Activated T-helper 2 cell treated with anti-CD3 and anti-CD28 coated beads, Interferon-gamma antibody, Interleukin-2, Interleukin-4, amounts not matched to agents 10 μg/mL and 5 μg/mL and 100 μg/mL, durations not matched to agents 14 hours and 24 hours and 36 hours (primary cell): Measurements from ENCODE around the gene ALKBH1. TPM values are rescaled to one million over a fixed set of nuclear protein-coding genes. Genes with fewer than 3 reads are reported as not detected.
"Not testable (repeated sequence)": the region's sequence is repeated elsewhere in the genome, so short reads cannot be mapped to it uniquely, and the experiment has no call there.

Experiments
- DNase-seq: peaks from one replicate; pipeline ENCODE4 v3.0.0; 2021; ENCODE audit warnings: low spot score
- H3K27ac Mint-ChIP-seq: one replicate; pipeline ENCODE4 v1.8.0; 2021; ENCODE audit warnings: mixed read lengths
- H3K27me3 Mint-ChIP-seq: one replicate; pipeline ENCODE4 v1.8.0; 2021; ENCODE audit warnings: low read depth, mixed read lengths
- H3K36me3 Mint-ChIP-seq: one replicate; pipeline ENCODE4 v1.8.0; 2021; ENCODE audit warnings: low read depth, mixed read lengths
- H3K4me1 Mint-ChIP-seq: one replicate; pipeline ENCODE4 v1.8.0; 2021; ENCODE audit warnings: low read depth, mixed read lengths
- H3K4me3 Mint-ChIP-seq: one replicate; pipeline ENCODE4 v1.8.0; 2021; ENCODE audit warnings: low read depth, mild to moderate bottlenecking, moderate library complexity, mixed read lengths
- H3K9me3 Mint-ChIP-seq: one replicate; pipeline ENCODE4 v1.8.0; 2021; ENCODE audit warnings: mixed read lengths
- intact Hi-C: fragments of 100-400 bp; cut with micrococcal nuclease; formaldehyde crosslinking; loops from one replicate; pipeline ENCODE4 v1.15.1; 2023
- total RNA-seq: library from RNA; stranded (reverse); gene quantifications from 2 replicates; pipeline ENCODE4 v1.2.3, GENCODE V29; 2022

Gene ALKBH1
- total RNA-seq, 1 donor from 2014 or later, result 15.3 TPM

DNA sequence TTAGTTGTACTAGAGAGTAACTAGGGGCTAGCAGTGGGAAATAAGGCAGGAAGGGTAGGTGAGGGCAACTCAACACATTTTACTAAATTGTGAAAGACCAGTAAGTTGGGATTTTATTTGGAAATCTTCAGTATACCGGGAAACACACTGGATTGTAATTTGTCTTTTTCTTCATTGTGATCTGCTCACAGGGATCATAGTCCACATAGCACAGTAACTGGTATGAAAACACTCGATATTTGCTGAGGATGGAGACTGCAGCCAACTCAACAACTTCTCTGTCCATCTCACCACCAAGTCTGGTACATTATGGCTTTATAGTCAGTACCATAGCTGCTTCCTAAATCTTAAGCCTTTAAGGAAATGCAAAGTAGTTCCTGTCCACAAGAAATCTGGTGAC lies 2.5 kb upstream of the ALKBH1 start:
- H3K4me3 Mint-ChIP-seq, result peak overlapping the region; percentile 37
- no peaks in the 10 kb centered on the region for H3K27me3 Mint-ChIP-seq
- peaks cover 39% of the 10 kb centered on the region for H3K4me1 Mint-ChIP-seq
- peaks cover 48% of the 10 kb centered on the region for H3K36me3 Mint-ChIP-seq
- intact Hi-C loops, result no loop called here
- DNase-seq, result no peak
- no peak overlapping the region for H3K27ac Mint-ChIP-seq
- H3K9me3 Mint-ChIP-seq, result no peaks in the 10 kb centered on the region

DNA sequence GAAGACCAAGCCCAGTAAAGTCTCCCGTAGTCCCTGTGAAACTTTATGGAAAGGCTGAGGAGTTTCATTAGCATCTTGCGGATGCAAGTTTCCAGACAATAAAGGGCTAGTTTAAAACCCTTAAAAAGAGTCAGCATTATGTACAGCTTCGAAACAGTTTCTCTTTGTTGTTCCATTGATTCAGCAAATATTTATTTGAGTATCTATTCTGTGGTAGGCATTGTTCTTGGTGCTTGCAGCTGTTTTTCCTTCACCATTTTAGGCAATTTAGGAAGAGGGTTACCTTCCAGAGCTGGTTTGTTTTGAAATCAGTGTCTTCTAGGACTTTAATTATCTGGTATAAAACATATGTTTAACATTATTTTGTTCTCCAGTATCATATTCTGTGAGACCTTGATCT lies 1.6 kb upstream of the ALKBH1 start:
- H3K9me3 Mint-ChIP-seq, result no peaks in the 10 kb centered on the region
- H3K27ac Mint-ChIP-seq, result peak overlapping the region; percentile 93
- no peak for DNase-seq
- peaks cover 44% of the 10 kb centered on the region for H3K36me3 Mint-ChIP-seq
- peaks cover 34% of the 10 kb centered on the region for H3K4me1 Mint-ChIP-seq
- intact Hi-C loops, result loop anchor here (5.0 kb wide), 1 partner anchor 387 kb away; the partner anchor contains the start of genes GSTZ1 and POMT2
- peak overlapping the region; percentile 95 for H3K4me3 Mint-ChIP-seq
- H3K27me3 Mint-ChIP-seq, result no peaks in the 10 kb centered on the region

DNA sequence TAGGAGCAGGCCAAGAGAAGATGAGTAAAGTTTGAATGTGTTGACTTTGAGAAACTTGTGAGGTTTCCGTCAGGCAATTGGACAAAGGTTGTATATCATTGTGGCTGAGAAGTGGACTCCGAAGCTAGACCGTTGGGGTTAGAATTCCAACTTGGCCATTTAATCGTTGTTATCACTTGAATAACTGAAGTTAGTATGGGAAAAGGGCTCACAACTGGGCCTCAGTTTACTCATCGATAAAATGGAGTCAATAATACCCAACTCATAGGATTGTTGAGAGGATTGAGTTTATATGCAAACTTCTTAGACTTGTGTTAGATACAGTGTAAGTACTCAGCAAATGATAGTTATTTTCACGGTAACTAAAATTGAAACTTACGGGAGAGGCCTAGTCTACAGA lies 926 bp upstream of the ALKBH1 start:
- DNase-seq, result no peak
- no peaks in the 10 kb centered on the region for H3K9me3 Mint-ChIP-seq
- peaks cover 48% of the 10 kb centered on the region for H3K36me3 Mint-ChIP-seq
- intact Hi-C loops, result loop anchor here (1.0 to 5.0 kb wide), 2 partner anchors 251 to 386 kb away; partner anchors contain the start of genes GSTZ1, POMT2 and VIPAS39
- H3K4me3 Mint-ChIP-seq, result peak overlapping the region; percentile 95
- H3K27me3 Mint-ChIP-seq, result no peaks in the 10 kb centered on the region
- H3K4me1 Mint-ChIP-seq, result peaks cover 34% of the 10 kb centered on the region
- peak overlapping the region; percentile 93 for H3K27ac Mint-ChIP-seq

DNA sequence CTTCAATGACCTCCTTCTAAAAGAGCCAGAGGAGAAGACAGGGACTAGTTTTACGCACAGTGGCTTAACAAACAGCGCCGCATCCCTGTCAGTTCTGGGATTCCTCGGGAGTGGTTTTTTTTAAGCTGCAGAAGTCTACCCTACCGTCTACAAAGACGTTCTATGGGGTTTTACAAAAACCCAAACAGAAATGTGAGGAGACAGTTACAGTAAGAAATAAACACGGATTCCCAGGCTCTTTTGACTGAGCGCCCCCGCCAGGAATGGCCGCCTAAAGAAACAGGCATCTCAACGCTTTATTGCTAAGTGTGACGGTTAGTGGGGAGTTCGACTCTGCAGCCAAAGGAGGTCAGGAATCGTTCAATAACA lies 484 bp downstream of the ALKBH1 start:
- H3K27ac Mint-ChIP-seq, result peak overlapping the region; percentile 93
- DNase-seq, result no peak
- H3K4me3 Mint-ChIP-seq, result peak overlapping the region; percentile 95

DNA sequence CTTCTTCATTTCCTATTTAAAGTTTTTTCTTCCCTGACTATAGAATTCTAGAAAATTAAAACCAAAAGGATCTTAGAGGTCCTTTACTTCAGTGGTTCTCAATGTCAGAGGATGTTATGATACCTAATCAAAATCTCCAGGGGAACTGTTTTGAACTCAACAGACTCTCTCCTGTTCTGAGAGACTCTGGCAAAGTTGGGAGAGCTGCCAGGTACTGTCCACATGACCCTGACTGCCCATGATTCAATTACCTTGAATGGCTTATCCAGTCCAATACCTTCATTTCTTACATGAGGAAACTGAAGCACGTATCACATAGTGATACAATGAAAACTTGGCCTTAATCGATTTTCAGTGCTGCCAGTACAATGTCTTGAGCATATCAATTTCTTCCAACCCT lies 16.6 kb downstream of the ALKBH1 start:
- Mint-ChIP-seq H3K27ac (no peak overlapping the region), H3K36me3 (peaks cover 57% of the 10 kb centered on the region), H3K9me3 (no peaks in the 10 kb centered on the region), H3K4me3 (no peak overlapping the region), H3K4me1 (no peaks in the 10 kb centered on the region), H3K27me3 (no peaks in the 10 kb centered on the region)
- DNase-seq, result no peak
- intact Hi-C loops, result no loop called here

More for the DNA sequence above, 484 bp downstream of the ALKBH1 start:
- Mint-ChIP-seq H3K36me3 (peaks cover 38% of the 10 kb centered on the region), H3K27me3 (no peaks in the 10 kb centered on the region), H3K4me1 (peaks cover 32% of the 10 kb centered on the region), H3K9me3 (no peaks in the 10 kb centered on the region)
- intact Hi-C loops, result loop anchor here (5.0 kb wide), 1 partner anchor 385 kb away; the partner anchor contains the start of genes GSTZ1 and POMT2

DNA sequence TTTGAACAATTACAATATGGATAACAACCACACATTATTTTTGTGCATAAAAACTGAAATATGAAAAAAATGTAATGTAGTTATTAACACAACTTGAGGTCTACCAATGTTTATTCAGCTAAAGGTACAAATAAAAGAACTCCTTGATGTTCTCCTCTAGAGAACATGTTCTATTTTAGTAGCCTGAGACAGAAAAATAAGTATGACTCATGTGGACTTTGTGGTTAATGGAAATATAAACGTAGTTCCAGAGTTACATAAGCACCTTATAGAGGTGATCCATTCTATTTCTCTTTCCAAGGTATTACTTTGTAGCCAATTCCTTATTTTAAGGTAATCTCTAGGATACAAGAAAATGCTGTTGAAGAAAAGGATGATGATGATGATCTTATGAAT lies 25.7 kb downstream of the ALKBH1 start:
- Mint-ChIP-seq H3K27me3 (no peaks in the 10 kb centered on the region), H3K9me3 (no peaks in the 10 kb centered on the region), H3K27ac (no peak overlapping the region), H3K4me1 (peaks cover 13% of the 10 kb centered on the region), H3K36me3 (peaks cover 39% of the 10 kb centered on the region), H3K4me3 (no peak overlapping the region)
- DNase-seq, result no peak
- intact Hi-C loops, result no loop called here

DNA sequence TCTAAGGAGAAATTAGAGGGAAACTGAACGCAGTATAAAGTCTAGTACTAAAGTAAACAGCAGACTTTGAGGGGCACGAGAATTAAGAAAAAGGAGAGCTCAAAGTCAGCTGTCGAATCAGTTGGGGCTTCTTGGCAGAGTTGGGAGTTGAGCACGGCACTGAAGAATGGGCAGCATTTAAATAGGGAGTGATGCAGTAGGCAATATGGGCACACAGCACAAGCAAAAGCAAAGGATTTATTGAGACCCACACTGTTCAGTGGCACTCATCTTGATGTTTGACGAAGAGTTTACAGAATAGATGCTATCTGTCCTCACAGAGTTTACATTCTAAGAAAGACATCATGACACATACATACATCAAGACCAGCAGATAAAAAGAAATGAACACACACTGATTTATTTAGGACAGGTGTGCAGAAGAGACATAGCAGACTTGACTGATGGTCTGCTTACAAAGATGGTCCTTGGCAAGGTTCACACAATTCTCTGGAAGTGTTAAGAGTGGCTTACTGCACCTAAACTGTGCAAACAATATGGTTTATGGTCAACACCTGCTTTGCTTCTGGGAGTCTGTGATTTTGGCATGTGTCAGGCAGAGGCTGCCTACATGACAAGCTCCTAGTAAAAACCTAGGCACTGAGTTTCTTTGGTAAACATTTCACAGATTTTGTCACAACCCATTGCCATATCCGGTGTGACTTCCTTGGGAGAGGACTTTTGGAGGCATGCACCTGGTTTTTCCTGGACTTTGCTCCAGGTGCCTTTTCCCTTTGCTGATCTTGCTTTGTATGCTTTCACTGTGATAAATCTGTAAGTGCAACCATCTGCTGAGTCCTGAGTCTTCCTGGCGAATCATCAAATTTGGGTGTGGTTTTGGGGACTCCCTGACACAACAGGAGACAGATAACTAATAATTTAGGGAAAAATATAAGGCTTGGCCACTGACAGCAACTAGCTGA lies 26.3 kb downstream of the ALKBH1 start:
- H3K36me3 Mint-ChIP-seq, result peaks cover 39% of the 10 kb centered on the region
- peaks cover 13% of the 10 kb centered on the region for H3K4me1 Mint-ChIP-seq
- H3K9me3 Mint-ChIP-seq, result no peaks in the 10 kb centered on the region
- intact Hi-C loops, result no loop called here
- H3K27me3 Mint-ChIP-seq, result no peaks in the 10 kb centered on the region
- H3K4me3 Mint-ChIP-seq, result no peak overlapping the region
- H3K27ac Mint-ChIP-seq, result no peak overlapping the region
- no peak for DNase-seq

DNA sequence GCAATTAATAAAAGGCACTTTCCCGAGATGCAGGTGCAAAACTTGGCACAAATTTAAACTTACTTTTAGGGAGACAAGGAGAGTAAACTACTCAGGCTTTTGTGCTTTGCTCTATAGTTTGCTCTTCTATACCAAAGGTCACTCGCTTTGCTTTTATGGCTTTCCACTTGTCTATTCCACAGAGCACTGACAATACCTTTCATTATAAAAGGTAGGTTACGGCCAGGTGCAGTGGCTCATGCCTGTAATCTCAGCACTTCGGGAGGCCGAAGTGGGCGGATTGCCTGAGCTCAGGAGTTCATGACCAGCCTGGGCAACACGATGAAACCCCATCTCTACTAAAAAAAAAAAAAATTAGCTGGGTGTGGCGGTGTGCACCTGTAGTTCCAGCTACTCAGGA lies 32.9 kb downstream of the ALKBH1 start:
- peaks cover 4% of the 10 kb centered on the region for H3K4me1 Mint-ChIP-seq
- DNase-seq, result no peak
- peaks cover 51% of the 10 kb centered on the region for H3K36me3 Mint-ChIP-seq
- no peaks in the 10 kb centered on the region for H3K9me3 Mint-ChIP-seq
- intact Hi-C loops, result no loop called here
- H3K4me3 Mint-ChIP-seq, result no peak overlapping the region
- H3K27ac Mint-ChIP-seq, result no peak overlapping the region
- no peaks in the 10 kb centered on the region for H3K27me3 Mint-ChIP-seq

DNA sequence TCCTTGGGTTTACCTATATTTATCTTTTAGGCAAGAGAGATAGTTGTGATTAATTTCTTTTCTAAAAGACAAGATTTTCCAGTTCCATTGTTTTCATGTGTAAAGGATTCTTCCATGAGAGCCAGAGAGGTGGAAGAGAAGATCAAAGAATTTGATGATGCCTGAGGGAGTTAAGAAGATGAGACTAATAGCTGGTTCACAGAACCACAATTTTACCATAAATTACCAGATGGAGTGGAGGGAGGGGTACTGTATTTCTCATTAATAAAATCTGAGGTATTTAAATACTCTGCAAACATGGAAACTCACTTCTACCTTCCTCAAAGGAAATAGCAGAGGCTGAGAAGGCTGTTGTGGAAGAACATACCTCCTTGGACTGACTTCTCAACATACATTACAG lies 34.6 kb downstream of the ALKBH1 start:
- DNase-seq, result no peak
- H3K9me3 Mint-ChIP-seq, result no peaks in the 10 kb centered on the region
- intact Hi-C loops, result no loop called here
- H3K4me3 Mint-ChIP-seq, result no peak overlapping the region
- H3K4me1 Mint-ChIP-seq, result peaks cover 2% of the 10 kb centered on the region
- H3K27ac Mint-ChIP-seq, result no peak overlapping the region
- H3K36me3 Mint-ChIP-seq, result peaks cover 37% of the 10 kb centered on the region
- H3K27me3 Mint-ChIP-seq, result no peaks in the 10 kb centered on the region

DNA sequence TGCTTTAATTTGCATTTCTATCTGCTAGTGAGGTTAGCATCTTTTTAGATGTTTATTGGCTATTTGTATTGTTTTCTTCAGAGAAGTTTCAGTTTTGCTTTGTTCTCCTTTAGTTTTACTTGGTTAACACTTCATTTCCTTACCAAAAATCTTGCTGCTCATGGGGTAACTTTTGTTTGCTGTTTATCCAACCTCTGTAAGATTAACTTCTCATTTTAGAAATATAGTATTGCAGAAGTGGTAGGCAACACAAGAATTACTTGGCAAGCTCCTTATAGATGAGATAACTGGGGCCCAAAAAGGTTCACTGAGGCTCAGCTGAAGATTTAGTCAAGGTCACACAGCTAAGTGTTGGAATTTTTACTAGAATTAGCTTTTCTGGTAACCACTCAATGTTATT lies 40.5 kb downstream of the ALKBH1 start:
- intact Hi-C loops, result no loop called here
- no peaks in the 10 kb centered on the region for H3K27me3 Mint-ChIP-seq
- H3K9me3 Mint-ChIP-seq, result no peaks in the 10 kb centered on the region
- H3K4me3 Mint-ChIP-seq, result no peak overlapping the region
- DNase-seq, result no peak
- H3K27ac Mint-ChIP-seq, result no peak overlapping the region
- H3K36me3 Mint-ChIP-seq, result no peaks in the 10 kb centered on the region
- H3K4me1 Mint-ChIP-seq, result no peaks in the 10 kb centered on the region

DNA sequence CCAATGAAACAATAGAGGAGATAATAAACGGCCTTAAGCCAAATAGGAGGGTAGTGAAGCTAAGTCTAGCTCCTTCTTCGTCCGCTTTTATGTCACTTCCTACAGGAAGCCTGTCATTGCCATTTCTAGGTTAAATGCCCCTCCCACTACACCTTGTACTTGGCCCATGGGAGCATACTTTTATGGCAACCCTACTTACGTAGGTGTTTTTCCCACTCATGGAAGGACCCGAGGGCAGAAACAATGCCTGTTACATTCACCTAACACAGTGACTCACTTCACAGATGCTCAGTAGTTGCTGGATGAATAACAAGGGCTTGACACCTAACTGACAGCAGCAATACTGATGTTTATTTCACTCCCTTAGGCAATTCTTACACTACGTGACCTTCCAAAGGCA lies 44.5 kb downstream of the ALKBH1 start:
- no peaks in the 10 kb centered on the region for H3K36me3 Mint-ChIP-seq
- H3K9me3 Mint-ChIP-seq, result no peaks in the 10 kb centered on the region
- no peak overlapping the region for H3K4me3 Mint-ChIP-seq
- no peak overlapping the region for H3K27ac Mint-ChIP-seq
- intact Hi-C loops, result no loop called here
- H3K27me3 Mint-ChIP-seq, result no peaks in the 10 kb centered on the region
- no peaks in the 10 kb centered on the region for H3K4me1 Mint-ChIP-seq
- DNase-seq, result no peak

DNA sequence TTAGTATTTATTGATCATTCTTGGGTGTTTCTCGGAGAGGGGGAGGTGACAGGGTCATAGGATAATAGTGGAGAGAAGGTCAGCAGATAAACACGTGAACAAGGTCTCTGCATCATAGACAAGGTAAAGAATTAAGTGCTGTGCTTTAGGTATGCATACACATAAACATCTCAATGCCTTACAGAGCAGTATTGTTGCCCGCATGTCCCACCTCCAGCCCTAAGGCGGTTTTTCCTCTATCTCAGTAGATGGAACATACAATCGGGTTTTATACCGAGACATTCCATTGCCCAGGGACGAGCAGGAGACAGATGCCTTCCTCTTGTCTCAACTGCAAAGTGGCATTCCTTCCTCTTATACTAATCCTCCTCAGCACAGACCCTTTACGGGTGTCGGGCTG lies 46.3 kb downstream of the ALKBH1 start:
- H3K27me3 Mint-ChIP-seq, H3K4me3 Mint-ChIP-seq, intact Hi-C loops, H3K27ac Mint-ChIP-seq, H3K9me3 Mint-ChIP-seq, DNase-seq, H3K36me3 Mint-ChIP-seq, H3K4me1 Mint-ChIP-seq: not testable (repeated sequence)

DNA sequence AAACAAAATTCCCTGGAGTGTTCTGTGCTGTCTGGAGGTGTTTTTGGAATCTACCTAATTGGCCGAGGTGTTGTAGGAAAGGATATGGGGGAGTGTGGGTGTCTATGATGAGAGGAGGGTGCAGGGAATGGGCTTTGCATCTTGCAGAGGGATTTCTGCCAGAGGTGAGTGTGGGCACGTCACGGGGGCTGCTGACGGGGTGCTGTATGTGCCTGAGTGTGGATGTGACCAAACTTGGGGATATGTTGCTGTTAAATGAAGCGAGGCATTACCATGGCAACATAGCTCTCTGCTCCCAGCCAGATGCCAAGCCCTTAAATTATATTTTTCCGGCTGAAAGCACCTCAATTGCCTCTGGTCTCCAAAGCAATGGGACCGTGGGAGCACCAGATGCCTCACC lies 47.1 kb downstream of the ALKBH1 start:
- Mint-ChIP-seq H3K4me1 (peaks cover 2% of the 10 kb centered on the region), H3K9me3 (no peaks in the 10 kb centered on the region), H3K27me3 (no peaks in the 10 kb centered on the region), H3K4me3 (no peak overlapping the region), H3K27ac (no peak overlapping the region), H3K36me3 (no peaks in the 10 kb centered on the region)
- no peak for DNase-seq
- intact Hi-C loops, result no loop called here
